GM21360 (cell line): ENCODE measurements around the gene OSBPL10.
A peak's percentile ranks its signal among the peaks of the same experiment; 100 is the strongest.
"Not testable (repeated sequence)": the region's sequence is repeated elsewhere in the genome, so short reads cannot be mapped to it uniquely, and the experiment has no call there.

Experiments used
- ATAC-seq: cut with Tn5 transposase; IDR thresholded peaks from one replicate; pipeline ENCODE4 v1.9.1; 2021; ENCODE audit warnings: mild to moderate bottlenecking, moderate library complexity; ENCODE audit not compliant: unreplicated experiment

The OSBPL10 gene

GRCh38 chr3:31714495-31715280 is 266.4 kb downstream of the OSBPL10 start:
- no peak for ATAC-seq

GRCh38 chr3:31713816-31714215 is 267.2 kb downstream of the OSBPL10 start:
- ATAC-seq, result no peak

GRCh38 chr3:31710123-31710803 is 270.8 kb downstream of the OSBPL10 start:
- ATAC-seq, result no peak

- ATAC-seq, result no peak
Observed at GRCh38 chr3:31709526-31709925, 271.5 kb downstream of the OSBPL10 start.

- no peak for ATAC-seq
Observed at GRCh38 chr3:31709005-31709404, 272.1 kb downstream of the OSBPL10 start.

GRCh38 chr3:31707286-31707685 is 273.8 kb downstream of the OSBPL10 start:
- no peak for ATAC-seq

GRCh38 chr3:31705736-31706135 is 275.3 kb downstream of the OSBPL10 start:
- no peak for ATAC-seq

- no peak for ATAC-seq
Observed at GRCh38 chr3:31704591-31705179, 276.4 kb downstream of the OSBPL10 start.

- ATAC-seq, result no peak
Observed at GRCh38 chr3:31704156-31704555, 276.9 kb downstream of the OSBPL10 start.

- no peak for ATAC-seq
Observed at GRCh38 chr3:31701286-31701685, 279.8 kb downstream of the OSBPL10 start.

GRCh38 chr3:31699309-31699953 is 281.6 kb downstream of the OSBPL10 start:
- no peak for ATAC-seq

- ATAC-seq, result no peak
Observed at GRCh38 chr3:31696815-31697548, 284.1 kb downstream of the OSBPL10 start.

- no peak for ATAC-seq
Observed at GRCh38 chr3:31696009-31696297, 285.1 kb downstream of the OSBPL10 start.

- peak; percentile 57 for ATAC-seq
Observed at GRCh38 chr3:31695280-31696008, 285.6 kb downstream of the OSBPL10 start.

- ATAC-seq, result no peak
Observed at GRCh38 chr3:31693346-31693745, 287.7 kb downstream of the OSBPL10 start.

- ATAC-seq, result no peak
Observed at GRCh38 chr3:31692751-31693150, 288.3 kb downstream of the OSBPL10 start.

GRCh38 chr3:31690771-31691170 is 290.3 kb downstream of the OSBPL10 start:
- no peak for ATAC-seq

- not testable (repeated sequence) for ATAC-seq
Observed at GRCh38 chr3:31689523-31689922, 291.5 kb downstream of the OSBPL10 start.

GRCh38 chr3:31688984-31689383 is 292.1 kb downstream of the OSBPL10 start:
- ATAC-seq, result no peak

- no peak for ATAC-seq
Observed at GRCh38 chr3:31687020-31687802, 293.9 kb downstream of the OSBPL10 start.
